A673 (cell line): ENCODE results near the gene ITPR2. TPM values are rescaled to one million over a fixed set of nuclear protein-coding genes. Genes with fewer than 3 reads are reported as not detected.
A peak's percentile ranks its signal among the peaks of the same experiment; 100 is the strongest.

Experiments
- BruUV-seq: library from RNA; stranded (reverse); fragments of 400-500 nt; replicated peaks from 2 replicates; lab custom pipeline; 2021; lab: Mats Ljungman, UMichigan
- CTCF ChIA-PET: fragments of 300-600 bp; sonication (Branson Sonifier 250); formaldehyde crosslinking; loops from one replicate; lab custom pipeline; 2022; ENCODE audit warnings: antibody characterized with exemption; lab: Charles Lee
- POLR2A ChIA-PET: fragments of 300-600 bp; sonication (Branson Sonifier 250); formaldehyde crosslinking; loops from one replicate; lab custom pipeline; 2022; ENCODE audit warnings: antibody characterized with exemption; ENCODE audit not compliant: low non-redundant PET; lab: Charles Lee
- DNase-seq: peaks from one replicate; pipeline ENCODE4 v3.0.0-alpha.2; 2015; ENCODE audit warnings: low spot score
- H3K27ac ChIP-seq: fragments of 200-600 bp; sonication (generic); 2 replicates; pipeline ENCODE4 v1.5.1; 2016; ENCODE audit warnings: mixed run types, low read depth, mild to moderate bottlenecking, mixed read lengths, antibody characterized with exemption, low read length; ENCODE audit not compliant: poor library complexity, severe bottlenecking
- H3K27me3 ChIP-seq: fragments of 200-600 bp; sonication (generic); replicated peaks from 2 replicates; pipeline ENCODE4 v1.6.1; 2017; ENCODE audit warnings: mixed run types, low read depth, mild to moderate bottlenecking, mixed read lengths, antibody characterized with exemption, low read length; ENCODE audit not compliant: insufficient read depth, poor library complexity
- H3K36me3 ChIP-seq: fragments of 200-600 bp; sonication (generic); 2 replicates; pipeline ENCODE4 v1.6.1; 2016; ENCODE audit warnings: mixed run types, mild to moderate bottlenecking, mixed read lengths, antibody characterized with exemption, low read length; ENCODE audit not compliant: insufficient read depth, poor library complexity, severe bottlenecking
- H3K4me1 ChIP-seq: fragments of 200-600 bp; sonication (generic); 2 replicates; pipeline ENCODE4 v1.6.1; 2017; ENCODE audit warnings: mixed run types, mild to moderate bottlenecking, mixed read lengths, antibody characterized with exemption, low read length; ENCODE audit not compliant: insufficient read depth, poor library complexity, severe bottlenecking
- H3K4me3 ChIP-seq: fragments of 200-600 bp; sonication (generic); 2 replicates; pipeline ENCODE4 v1.5.1; 2016; ENCODE audit warnings: low read depth, mixed run types, mild to moderate bottlenecking, mixed read lengths, low read length; ENCODE audit not compliant: poor library complexity, severe bottlenecking
- H3K9me3 ChIP-seq: fragments of 200-600 bp; sonication (generic); 2 replicates; pipeline ENCODE4 v1.6.1; 2016; ENCODE audit warnings: mixed run types, low read depth, mild to moderate bottlenecking, mixed read lengths, antibody characterized with exemption, low read length; ENCODE audit not compliant: poor library complexity, severe bottlenecking
- EZH2 ChIP-seq: fragments of 200-600 bp; sonication (generic); IDR thresholded peaks from 2 replicates; pipeline ENCODE4 v1.6.1; 2017; ENCODE audit warnings: borderline replicate concordance, low read depth, mild to moderate bottlenecking, mixed read lengths, antibody characterized with exemption, low read length; ENCODE audit not compliant: poor library complexity, severe bottlenecking
- intact Hi-C: fragments of 100-400 bp; cut with micrococcal nuclease; formaldehyde crosslinking; loops from one replicate; pipeline ENCODE4 v1.10.0; 2022; ENCODE audit not compliant: unreplicated experiment
- total RNA-seq: library from RNA; stranded (reverse); gene quantifications from 2 replicates; pipeline ENCODE4 v1.2.3, GENCODE V29; 2021
- TF ChIP-seq, protein P1 (sequence below): fragments of 300-800, 200-600 bp; sonication (generic); conservative IDR thresholded peaks from 2 replicates; pipeline ENCODE4 v1.5.1; 2017; ENCODE audit warnings: low read depth, mild to moderate bottlenecking, antibody characterized with exemption, low read length, moderate library complexity, mixed read lengths

Gene ITPR2
- total RNA-seq, 1 experiment from 2014 or later, result 22.6 TPM

DNA sequence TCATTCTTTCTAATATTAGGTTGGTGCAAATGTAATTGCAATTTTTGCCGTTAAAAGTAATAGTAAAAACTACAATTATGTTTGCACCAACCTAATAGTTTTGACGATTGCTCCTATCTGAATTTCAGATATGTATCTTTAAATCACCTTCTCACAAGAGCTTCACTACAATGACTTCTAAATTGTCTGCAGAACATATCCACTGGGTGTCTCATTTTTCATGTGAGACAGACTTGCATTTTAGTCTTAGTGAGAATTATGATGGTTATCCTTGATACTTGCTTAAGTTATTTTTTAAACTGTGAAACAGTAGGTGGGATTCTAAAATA, 84.6 kb downstream of the ITPR2 start:
- POLR2A ChIA-PET, result no interaction called here
- peak overlapping the region; percentile 18 for H3K4me3 ChIP-seq
- no peak for DNase-seq

DNA sequence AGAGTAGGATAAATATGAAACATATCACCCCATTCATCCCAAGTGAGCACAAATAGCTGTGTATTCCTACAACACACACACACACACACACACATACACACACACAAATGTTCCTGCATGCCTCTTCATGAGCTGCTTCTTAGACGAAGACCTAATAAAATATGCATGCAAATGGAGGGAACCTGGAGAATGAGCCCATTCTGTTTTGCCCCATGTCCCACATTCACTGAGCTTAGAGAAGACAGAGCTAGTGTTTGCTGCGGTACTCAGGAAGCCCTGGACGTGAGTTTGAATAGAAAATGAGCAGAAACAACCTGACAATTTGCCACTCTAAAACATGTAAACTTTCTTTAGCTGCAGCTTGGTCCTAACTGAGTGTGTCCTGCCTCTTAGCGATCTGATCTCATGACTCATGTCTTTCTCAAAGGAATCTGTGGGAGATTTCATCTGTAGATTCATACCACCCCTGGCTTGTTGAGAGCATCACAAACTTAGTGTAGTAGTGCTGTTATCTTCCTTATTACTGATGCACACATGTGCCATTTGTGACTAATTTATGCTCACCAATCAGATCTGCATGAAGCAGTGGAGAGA, 86.8 kb downstream of the ITPR2 start:
- Histone ChIP-seq H3K27me3 (no peaks in the 10 kb centered on the region), H3K27ac (no peak overlapping the region), H3K4me3 (no peak overlapping the region), H3K4me1 (peaks cover 61% of the 10 kb centered on the region), H3K9me3 (no peaks in the 10 kb centered on the region), H3K36me3 (no peaks in the 10 kb centered on the region)
- intact Hi-C loops, result loop anchor here (5.0 kb wide), 1 partner anchor 81 kb away; no protein-coding TSS in a partner anchor
- ChIA-PET CTCF (no interaction called here), POLR2A (interaction anchor here (0.7 kb wide), 1 partner anchor 20 kb away, joined by 3 read pairs; no protein-coding TSS in a partner anchor)
- TF ChIP-seq EZH2, result no peak
- TF ChIP-seq, protein P1, sequence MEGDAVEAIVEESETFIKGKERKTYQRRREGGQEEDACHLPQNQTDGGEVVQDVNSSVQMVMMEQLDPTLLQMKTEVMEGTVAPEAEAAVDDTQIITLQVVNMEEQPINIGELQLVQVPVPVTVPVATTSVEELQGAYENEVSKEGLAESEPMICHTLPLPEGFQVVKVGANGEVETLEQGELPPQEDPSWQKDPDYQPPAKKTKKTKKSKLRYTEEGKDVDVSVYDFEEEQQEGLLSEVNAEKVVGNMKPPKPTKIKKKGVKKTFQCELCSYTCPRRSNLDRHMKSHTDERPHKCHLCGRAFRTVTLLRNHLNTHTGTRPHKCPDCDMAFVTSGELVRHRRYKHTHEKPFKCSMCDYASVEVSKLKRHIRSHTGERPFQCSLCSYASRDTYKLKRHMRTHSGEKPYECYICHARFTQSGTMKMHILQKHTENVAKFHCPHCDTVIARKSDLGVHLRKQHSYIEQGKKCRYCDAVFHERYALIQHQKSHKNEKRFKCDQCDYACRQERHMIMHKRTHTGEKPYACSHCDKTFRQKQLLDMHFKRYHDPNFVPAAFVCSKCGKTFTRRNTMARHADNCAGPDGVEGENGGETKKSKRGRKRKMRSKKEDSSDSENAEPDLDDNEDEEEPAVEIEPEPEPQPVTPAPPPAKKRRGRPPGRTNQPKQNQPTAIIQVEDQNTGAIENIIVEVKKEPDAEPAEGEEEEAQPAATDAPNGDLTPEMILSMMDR, result no peak
- peak; percentile 76 for DNase-seq
- BruUV-seq, result no TSS peak

More for the DNA sequence above, 84.6 kb downstream of the ITPR2 start:
- Histone ChIP-seq H3K9me3 (no peaks in the 10 kb centered on the region), H3K36me3 (no peaks in the 10 kb centered on the region), H3K27me3 (no peaks in the 10 kb centered on the region), H3K27ac (peak overlapping the region; percentile 49), H3K4me1 (peaks cover 52% of the 10 kb centered on the region)
- intact Hi-C loops, result loop anchor here (5.0 kb wide), 1 partner anchor 79 kb away; no protein-coding TSS in a partner anchor
- CTCF ChIA-PET, result no interaction called here
- no TSS peak for BruUV-seq
- no peak for TF ChIP-seq EZH2
- TF ChIP-seq, protein P1, result no peak; the same call in 1 of the 2 replicates

DNA sequence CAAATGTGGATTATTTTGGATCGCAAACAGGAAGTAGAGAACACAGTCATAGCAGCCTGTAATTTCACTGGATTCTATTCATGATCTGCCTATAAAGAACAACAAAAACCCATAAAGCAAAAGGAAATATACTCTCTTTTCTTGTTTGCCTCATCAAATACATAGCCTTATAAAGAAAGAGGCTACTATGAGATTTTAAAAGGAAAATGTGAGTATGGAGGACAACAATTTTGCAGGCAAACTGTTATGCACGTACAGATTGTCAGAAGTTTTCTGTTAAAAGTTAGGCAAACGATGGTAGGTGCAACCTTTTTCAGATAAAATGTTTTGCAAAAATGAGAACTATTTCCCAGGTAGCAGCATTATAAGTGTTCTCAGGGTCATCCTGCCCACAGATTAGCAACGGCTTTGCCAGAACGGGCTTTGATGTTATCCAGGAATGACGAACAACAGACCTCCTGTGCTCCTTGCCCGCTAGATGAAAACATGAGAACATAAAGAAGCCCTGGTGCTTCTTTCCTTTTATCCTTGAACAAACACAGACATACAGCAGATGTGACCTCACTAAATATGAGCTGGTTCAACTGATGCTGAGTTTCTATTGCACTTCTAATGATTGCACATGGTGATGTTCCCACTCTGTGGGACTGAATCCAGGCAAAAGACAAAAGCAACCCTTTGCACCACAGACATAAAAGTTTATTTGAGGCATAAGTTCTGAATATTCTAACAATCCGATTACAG, 88.1 kb downstream of the ITPR2 start:
- intact Hi-C loops, result loop anchor here (5.0 kb wide), 1 partner anchor 82 kb away; no protein-coding TSS in a partner anchor
- TF ChIP-seq, protein P1, result no peak
- TF ChIP-seq EZH2, result no peak
- H3K27me3 ChIP-seq, result no peaks in the 10 kb centered on the region
- H3K27ac ChIP-seq, result no peak overlapping the region
- BruUV-seq, result no TSS peak
- no peak overlapping the region for H3K4me3 ChIP-seq
- H3K36me3 ChIP-seq, result no peaks in the 10 kb centered on the region
- CTCF ChIA-PET, result no interaction called here
- no peak for DNase-seq
- H3K4me1 ChIP-seq, result peaks cover 62% of the 10 kb centered on the region
- no peaks in the 10 kb centered on the region for H3K9me3 ChIP-seq
- POLR2A ChIA-PET, result no interaction called here
